ENCODE data around the gene SNRPA1.

- TF ChIP-seq CTCF (IDR thresholded peaks at IDR 0.05), result no peak
- no peak for TF ChIP-seq POLR2A (IDR thresholded peaks at IDR 0.05)
These were observed 34.3 kb upstream of the SNRPA1 start for GRCh38 chr15:101329309-101329863.
